GM19193 (cell line): ENCODE measurements around the gene HSD3B7.
A peak's percentile ranks its signal among the peaks of the same experiment; 100 is the strongest.

Experiments used
- POLR2A ChIP-seq: IDR thresholded peaks from 4 replicates; pipeline ENCODE4 v1.6.1; 2011; ENCODE audit not compliant: insufficient read depth, insufficient read length; ENCODE audit errors: extremely low read depth

Gene HSD3B7

DNA sequence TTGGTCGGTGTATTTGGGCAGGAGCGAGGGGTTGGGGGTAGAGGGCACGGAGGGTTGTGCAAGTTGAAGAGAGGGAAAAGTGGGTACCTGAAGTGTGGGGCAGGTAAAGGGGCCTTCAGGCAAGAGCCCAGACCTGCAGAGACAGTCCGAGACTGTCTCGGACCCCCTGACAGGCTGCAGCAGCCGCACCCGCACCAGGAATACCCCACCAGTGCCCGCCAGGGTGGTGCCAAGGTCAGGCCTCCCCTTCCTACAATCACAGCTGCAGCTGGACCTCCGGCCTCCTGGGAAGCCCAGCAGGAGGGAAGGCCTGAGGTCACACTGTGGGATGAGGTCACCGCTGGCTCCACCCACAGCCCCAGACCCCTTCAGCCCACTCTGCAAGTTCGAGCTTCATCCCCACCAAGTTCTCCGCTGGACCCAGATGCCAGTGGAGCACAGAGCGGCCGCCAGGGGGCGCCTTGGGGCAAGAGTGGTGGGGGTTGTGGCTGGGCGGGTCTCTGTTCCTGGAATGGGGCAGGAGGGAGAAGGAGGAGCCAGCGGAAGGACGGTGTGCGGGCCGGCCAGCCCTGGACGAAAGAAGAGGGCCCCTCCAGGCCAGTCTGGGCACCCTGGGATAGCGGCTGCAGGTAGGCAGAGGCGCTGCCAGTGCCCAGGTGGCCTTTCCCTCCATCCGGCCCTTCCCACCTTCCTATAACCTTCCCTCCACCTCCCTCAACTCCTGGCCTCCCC, at the start of gene HSD3B7:
TSS of gene HSD3B7 (plus strand) at position 539 of the 732 bp plus-strand sequence. CDS start 452 bp downstream, outside the sequence.
- TF ChIP-seq POLR2A, result peak; percentile 32

DNA sequence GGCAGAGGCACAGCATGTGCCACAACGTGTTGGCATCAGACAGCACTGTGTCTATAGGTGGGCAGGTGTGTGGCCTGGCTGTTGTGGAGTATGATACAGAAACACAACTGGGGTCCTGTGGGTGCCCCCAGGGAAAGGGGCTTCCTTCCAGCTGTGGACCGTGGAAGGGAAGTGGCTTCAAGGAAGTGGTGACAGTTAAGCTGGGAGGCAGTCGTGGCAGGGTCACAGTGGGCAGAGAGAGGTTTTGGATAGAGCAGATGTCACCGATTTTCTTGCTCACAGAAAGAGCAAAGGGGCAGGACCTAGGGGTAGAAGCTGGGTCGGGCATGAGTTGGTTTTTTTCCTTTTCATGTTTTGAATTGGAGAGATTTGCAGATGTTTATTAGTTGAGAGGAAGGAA, 47.3 kb upstream of the HSD3B7 start:
- no peak for TF ChIP-seq POLR2A

DNA sequence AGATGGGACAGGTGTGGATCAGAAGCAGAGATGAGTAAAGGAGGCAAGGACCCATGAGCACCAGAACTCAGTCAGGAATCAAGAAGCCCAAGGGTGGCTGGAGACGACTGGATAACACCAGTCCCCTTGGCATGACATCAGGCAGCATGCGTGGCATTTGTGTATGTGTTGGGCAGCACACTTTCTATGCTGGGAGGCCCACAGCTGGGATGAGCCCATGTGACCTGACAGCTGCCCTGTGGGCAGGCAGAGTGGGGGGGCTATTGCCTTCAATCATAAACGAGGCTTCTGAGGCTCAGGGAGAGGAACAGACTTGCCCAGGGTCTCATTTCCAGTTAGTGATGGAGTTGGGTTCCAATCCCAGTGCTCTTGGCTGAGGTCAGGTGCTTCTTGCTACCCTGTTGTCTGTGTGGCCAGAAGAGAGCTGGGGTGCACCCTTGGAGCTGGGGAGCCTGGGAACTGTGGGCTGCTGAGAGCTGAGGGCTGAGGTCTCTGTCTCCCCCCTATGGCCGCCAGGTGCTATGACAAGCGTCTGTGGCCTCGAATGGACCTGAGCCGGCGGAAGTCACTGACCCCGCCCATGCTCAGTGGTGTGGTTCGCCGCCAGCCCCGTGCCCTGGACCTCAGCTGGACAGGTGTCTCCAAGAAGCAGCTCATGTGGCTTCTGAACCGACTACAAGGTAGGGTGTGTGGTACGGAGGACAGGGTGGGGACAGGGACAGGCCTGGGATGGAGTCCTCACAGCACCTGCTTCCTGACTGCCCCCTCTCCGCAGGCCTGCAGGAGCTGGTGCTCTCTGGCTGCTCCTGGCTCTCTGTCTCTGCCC, 43.2 kb upstream of the HSD3B7 start:
- no peak for TF ChIP-seq POLR2A

DNA sequence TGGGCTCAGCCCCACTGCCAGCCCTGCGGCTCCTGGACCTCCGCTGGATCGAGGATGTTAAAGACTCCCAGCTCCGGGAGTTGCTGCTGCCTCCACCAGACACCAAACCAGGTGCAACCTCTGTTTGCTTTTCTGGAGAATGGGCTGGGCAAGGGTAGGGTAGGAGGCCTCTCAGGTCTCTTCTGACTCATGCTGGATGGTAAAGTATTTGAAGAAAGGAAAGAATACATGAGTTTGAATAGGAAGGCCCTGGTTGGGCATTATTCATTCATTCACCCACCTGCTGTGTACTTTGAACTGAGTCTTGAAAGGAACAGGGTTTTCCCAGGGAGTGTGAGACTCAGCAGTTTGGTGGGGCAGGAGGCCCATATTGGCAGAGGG, 42.6 kb upstream of the HSD3B7 start:
- TF ChIP-seq POLR2A, result no peak

DNA sequence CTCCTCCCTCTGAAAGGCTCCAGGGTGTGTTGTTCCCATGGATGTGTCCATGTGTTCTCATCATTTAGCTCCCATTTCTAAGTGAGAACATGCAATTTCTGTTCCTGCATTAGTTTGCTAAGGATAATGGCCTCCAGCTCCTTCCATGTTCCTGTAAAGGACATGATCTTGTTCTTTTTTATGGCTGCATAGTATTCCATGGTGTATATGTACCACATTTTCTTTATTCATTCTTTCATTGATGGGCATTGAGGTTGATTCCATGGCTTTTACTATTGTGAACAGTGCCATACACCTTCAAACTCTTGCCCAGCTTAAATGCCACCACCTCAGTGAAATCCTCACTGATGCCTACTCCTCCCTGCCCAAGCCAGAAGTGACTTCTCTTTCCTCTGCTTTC, 40.7 kb upstream of the HSD3B7 start:
- TF ChIP-seq POLR2A, result no peak

DNA sequence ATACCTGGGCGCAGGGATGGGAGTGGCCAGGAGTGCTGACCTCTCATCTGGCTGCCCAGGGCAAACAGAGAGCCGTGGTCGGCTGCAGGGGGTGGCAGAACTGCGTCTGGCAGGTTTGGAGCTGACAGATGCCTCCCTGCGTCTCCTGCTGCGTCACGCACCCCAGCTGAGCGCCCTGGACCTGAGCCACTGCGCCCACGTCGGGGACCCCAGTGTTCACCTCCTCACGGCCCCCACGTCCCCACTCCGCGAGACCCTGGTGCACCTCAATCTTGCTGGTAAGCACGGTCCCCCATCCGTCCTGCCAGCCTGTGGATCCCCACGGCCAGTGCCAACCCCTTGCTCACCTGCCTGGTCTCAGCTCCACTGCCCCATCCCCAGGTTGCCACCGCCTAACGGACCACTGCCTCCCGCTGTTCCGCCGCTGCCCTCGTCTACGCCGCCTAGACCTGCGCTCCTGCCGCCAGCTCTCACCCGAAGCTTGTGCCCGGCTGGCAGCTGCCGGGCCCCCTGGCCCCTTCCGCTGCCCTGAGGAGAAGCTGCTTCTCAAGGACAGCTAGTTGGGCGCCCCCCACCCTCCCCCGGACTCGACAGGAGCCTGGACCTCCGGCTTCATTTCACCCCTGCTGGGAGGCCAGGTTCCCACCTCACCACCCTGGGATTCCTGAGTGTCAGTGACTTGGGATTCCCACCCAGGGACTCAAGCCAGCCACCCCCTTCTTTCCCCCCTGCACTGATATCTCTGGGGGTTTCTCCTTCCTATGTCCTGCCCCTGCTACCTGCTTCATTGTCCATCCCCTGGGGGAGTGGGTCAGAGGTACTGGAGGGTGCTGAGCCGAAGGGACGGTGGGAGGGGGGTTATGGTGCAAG, 38.1 kb upstream of the HSD3B7 start:
- TF ChIP-seq POLR2A, result no peak

DNA sequence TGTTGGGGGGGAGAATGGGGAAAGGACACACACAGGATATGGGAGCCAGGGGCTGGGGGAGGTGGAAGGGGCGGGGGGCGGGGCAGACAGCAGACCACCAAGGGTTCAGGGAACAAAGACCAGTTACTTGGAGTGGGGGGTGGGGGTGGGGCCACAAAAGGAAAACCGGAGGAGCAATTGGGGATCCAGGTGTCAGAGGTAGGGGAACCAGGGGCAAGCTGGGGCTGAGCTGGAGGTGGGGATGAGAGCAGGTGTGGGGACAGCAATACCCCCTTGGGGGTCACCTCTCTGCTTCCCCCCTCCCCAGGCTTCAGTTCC, 37.5 kb upstream of the HSD3B7 start:
- no peak for TF ChIP-seq POLR2A

DNA sequence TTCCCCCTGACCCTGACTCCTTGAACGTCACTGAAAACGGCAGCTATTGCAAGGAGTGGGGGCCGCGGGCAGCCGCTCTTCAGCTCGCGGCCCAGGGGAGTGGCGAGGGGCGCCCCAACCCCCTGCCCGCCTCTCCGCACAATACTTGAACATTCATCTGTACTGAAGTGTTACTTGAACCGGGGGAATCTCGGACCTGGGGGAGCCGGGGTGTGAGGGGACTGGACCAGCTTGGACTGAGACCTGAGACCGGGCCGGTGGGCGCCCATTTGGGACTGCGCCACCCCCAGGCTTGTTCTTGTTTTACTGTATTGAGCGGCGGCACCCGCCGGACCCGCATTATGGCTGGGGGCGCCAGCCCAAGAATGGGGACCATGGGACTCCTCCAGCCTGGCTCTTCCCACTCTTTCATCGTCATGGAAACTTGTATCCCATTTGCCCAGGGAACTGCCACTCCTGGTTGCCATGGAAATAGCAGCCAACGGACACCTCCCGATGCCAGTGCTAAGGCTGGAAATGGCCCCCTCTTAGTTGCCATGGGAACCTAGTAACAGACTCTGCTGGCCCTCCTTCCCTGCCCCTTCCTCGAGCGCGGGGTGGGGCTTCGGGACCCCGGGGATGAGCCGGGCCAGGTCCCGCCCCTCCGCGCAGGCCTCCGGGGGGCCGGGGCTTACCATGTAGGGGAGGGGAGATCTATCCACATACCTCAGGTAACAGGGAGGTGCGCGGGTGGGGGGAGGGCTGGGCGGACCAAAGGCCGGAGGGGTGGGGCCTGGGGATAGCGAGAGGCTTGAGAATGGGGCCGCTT, 36.9 kb upstream of the HSD3B7 start:
- no peak for TF ChIP-seq POLR2A

DNA sequence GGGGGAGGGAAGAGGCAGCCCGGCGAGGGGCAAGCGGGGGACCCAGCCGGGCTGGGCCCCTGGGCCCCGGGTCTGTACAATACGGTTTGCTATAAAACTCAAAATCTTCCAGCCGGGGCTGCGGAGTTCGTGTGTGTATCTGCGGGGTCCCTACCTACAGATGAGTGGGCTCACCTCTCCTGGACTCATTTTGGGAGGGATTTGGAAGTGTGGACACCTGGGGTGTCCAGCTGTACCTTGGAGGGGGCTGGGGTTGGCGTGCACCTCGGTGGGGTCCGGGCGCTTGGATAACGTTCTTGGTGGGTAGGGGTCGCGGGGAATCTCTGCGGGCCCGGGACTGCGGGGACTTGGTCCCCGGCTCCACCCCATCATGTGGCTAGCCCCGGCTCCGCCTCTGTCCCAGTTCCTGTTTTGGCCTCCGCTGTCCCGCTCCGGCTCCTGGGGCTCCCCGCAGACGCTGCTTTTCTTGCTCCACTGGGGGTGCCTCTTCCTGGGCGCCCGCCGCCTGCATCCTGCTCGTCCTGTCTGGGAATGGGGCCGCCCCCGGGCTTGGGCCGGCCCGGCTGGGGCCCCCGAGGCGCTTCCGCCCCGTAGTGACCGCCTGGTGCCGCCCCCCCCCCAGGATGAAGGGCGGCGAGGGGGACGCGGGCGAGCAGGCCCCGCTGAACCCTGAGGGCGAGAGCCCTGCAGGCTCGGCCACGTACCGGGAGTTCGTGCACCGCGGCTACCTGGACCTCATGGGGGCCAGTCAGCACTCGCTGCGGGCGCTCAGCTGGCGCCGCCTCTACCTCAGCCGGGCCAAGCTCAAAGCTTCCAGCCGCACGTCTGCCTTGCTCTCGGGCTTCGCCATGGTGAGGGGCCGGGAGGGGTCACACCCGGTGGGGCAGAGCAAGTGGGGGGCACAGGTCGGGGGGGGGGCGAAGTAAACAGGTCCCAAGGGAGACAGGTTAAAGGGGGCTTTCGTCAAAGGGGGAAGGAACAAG, 36.0 kb upstream of the HSD3B7 start, which contains the start of gene ORAI3:
TSS of gene ORAI3 (plus strand) at position 402 of the 983 bp plus-strand sequence. CDS start at position 624, 222 bp downstream.
- TF ChIP-seq POLR2A, result peak; percentile 76

DNA sequence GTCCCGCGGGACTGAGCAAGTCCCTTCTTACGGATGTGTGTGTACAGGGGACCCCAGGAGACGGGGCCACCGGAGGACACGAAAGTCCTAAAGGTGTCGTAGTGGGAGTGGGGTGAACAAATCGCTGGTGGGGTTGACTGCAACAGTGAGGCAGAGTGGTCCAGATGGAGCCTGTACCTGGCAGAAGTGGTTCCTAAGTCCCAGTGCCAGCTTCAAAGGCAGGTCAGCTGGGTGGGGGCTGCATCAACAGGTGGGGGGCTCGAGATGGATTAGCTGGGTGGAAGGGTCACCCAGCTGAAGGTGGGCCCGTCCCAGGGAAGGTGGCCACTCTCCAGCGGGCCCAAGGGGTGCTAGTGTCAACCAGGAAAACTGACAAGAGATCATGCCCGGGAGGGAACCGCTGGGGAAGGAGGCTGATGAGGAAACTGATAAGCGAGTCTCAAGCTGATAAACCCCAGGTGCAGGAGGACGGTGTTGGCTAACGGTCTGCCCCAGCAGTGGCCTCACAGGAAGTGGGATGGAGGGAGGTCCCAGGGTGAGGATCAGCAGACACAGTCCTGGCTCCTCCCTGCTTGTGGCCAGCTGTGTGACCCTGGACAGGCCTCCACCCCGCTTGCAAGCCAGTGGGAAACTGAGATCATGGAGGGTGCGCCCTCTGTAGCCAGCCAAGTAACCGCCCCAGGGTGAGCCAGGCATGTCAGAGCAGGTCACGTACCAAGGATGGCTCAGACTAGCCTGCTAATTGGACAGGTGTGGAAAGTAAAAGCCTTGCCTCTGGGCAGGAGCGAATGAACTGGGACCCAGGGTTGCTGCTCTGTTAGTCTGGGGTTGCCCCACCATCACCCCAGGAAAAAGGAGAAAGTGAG, 35.1 kb upstream of the HSD3B7 start:
- TF ChIP-seq POLR2A, result peak; percentile 83

DNA sequence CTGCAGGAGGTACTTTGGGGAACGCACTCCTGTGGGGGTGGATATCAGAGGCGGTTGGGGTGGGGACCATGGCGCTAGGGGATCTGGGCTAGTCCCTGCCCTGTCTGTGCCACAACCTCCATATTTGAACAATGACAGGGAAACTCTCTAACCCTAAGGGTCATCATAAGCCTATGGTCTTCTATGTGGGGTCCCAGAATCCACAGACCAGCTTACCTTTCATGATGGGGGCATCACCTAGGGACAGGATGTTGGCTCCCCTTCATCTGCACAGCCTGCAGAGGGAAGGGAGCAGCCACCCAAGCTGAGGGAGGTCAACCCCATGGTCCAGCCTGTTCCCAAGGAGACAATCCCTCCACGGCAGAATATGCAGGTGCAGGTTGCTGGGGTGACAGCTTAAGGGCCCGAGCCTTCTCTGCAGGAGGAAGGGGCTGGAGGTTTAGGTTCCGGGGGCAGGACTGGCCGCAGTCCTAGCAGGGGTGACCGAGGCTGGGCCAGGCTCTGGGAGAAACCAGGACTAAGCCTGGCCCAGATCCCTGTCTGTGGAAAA, 34.4 kb upstream of the HSD3B7 start:
- no peak for TF ChIP-seq POLR2A

DNA sequence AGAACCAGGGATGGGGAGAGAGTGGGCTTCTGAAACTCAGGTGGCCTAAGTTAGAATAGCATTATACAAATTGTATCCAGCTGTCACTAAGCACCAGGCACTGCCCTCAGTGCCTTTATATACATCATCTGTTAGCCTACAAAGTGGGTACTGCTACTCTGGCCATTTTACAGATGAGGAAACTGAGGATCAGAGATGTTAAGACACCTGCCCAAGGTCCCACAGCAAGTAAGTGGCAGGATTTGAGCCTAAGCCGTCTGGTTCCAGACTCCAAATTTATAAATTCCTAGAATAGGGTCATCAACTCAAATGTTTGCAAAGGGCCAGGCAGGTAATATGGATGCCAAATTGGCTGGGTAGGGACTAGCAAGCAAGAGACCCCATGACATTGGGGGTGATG, 33.8 kb upstream of the HSD3B7 start:
- TF ChIP-seq POLR2A, result no peak
